Measurements from ENCODE around the gene LYZL4.

Gene LYZL4

GRCh38 chr3:42371776-42372175, 38.6 kb downstream of the LYZL4 start:
- DNase-seq (ENCODE audit: low spot score): no peak

DNA sequence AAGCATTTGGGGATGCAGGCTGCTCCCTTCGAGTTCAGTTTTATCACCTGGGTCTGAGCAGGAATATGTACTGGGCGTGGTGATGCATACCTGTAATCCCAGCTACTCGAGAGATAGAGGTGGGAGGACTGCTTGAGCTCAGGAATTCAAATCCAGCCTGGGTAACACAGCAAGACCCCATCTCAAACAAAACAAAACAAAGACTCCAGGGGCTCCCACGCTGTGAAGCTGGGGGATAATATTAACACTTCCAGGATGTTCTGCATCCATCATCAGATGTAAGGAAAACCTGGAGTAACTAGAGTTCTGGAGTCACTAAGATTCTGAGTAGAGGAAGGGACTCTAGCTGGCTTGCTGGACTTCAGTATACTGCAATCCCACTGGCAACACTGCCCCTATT, 40.6 kb downstream of the LYZL4 start:
- peak; percentile 30 for DNase-seq (ENCODE audit: low spot score)

DNA sequence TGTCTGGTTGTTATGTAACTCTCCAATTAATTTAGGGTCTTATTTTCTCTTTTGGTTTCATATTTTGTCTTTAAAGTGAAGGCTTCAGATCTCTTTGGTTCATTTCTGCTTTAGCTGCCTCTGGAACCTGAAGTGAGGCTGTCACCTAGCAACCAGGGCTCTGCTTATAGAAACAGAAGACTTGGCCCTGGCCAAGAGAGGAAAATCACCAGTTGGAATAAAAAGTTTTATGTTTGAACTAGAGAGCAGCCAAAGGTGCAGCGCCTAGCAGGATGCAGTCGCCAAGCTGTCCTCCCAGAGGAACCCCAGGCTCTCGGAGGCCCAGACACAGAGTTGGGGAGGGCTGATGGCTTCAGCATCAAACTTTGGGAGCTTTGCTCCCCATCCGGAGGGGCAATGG, 41.1 kb downstream of the LYZL4 start:
- peak; percentile 35 for DNase-seq (ENCODE audit: low spot score)

GRCh38 chr3:42368861-42369260, 41.5 kb downstream of the LYZL4 start:
- no peak for DNase-seq (ENCODE audit: low spot score)

DNA sequence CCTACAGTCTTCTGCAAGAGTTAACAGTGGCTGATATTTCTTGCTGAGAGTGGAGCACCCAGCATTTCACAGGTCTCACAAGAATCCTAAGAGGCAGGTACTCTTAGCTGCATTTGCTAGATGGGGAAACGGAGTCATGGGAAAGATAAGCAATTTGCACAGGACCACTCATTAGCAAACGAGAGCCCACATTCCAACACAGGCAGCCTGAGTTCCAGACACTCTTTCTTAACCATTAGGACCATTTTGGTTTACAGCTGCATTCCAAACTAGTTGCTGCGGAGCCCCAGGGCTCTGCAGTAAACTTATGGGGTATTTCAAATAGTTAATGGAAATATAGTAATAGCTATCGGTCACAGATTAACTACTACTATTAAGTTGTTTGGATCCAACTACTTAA, 42.5 kb downstream of the LYZL4 start:
- DNase-seq (ENCODE audit: low spot score): no peak

DNA sequence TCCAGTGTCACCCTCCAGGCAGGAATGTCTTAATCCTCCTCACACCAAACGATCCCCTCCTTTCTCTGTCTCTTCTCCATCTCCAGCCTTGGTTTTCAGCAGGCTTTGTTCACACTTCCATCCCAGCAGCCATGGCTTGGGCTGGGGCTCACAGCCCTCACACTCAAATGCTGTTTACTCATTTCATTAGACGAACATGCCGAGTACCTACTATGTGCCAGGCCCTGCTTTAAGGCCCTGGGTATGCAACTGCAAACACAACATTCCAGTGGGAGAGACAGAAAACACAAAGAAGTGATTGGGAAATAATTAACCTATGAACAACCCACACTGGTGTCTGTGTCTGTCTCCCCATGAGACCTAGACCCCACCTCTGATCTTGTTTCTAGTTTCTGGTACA, 43.9 kb downstream of the LYZL4 start:
- no peak for DNase-seq (ENCODE audit: low spot score)

- DNase-seq (ENCODE audit: low spot score): no peak
Observed at GRCh38 chr3:42357335-42357734, 53.1 kb downstream of the LYZL4 start.

DNA sequence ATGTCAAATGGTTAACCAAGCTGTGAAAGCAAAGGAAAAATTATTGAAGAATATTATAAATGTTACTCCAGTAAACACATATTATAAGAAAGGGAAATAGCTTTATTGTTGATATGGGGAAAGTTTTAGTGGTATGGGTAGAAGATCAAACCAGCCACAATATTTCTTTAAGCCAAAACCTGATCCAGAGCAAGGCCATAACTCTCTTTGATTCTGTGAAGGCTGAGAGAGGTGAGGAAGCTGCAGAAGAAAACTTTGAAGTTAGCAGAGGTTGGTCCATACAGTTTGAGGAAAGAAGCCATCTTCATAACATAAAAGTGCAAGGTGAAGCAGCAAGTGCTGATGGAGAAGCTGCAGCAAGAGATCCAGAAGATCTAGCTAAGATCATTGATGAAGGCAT, 54.8 kb downstream of the LYZL4 start:
- DNase-seq (ENCODE audit: low spot score): no peak

GRCh38 chr3:42353631-42354030, 56.8 kb downstream of the LYZL4 start:
- DNase-seq (ENCODE audit: low spot score): no peak

DNA sequence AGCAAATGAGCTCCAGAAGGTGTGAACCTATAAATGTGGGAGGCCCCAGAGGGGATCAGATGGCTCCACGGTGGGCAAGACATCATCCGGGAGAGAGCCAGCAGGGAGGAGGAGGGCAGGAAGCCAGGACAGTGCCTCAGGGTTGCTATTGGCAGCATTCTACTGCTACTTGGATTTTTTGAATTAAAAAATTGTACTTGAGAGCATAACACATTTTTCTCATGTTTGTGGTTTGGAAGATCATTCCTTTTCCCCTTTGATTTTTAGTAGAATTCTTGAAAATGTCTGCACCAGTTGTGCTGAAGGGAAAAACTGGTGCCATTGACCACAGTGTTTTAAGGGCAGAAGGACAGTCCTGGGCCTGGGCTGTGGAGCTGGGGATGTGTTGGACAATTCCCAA, 59.2 kb downstream of the LYZL4 start:
- no peak for DNase-seq (ENCODE audit: low spot score)

DNA sequence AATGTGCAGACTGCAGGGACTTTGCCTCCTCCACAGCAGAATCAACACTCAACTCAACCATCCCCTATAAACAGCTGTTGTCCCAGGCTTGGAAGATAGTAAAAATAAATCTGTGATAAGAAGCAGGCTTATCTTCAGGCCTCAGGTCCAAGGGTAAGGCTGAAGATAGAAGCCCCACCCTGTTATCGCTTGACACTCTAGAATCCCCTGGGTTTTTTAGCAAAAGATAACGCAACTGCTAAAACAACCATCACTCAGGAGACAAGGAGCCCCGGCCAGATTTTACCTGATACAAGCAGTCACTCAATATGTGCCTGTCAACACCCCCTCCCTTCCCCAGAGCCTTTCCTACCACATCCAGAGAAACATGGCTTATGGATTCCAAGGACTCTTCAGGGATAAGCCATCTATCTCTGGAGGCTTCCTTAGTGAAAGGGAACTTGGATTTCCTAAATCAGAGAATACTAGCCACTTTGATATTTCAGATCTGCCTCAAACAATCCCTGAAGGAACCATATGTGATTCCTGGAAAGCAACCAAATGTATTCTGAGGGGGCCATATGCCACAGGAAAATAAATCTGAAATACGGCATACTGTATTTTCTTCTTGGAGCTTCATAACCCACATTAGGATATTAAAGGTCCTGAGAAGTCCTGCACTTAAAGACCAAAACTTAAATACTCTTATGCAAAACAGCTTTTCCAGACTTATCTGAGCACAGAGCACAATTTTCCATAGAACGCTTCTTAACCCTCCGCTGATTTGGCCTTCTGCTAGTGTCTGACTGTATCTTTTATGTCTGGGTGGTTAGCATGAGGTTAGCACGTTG, 60.4 kb downstream of the LYZL4 start:
- DNase-seq (ENCODE audit: low spot score): no peak

GRCh38 chr3:42347928-42348327, 62.5 kb downstream of the LYZL4 start:
- DNase-seq (ENCODE audit: low spot score): no peak
